Endothelial cell of umbilical vein (primary cell): Measurements from ENCODE around the gene AUH. TPM values are rescaled to one million over a fixed set of nuclear protein-coding genes. Genes with fewer than 3 reads are reported as not detected.

Experiments
- BruUV-seq: library from RNA; stranded (reverse); fragments of 400-500 nt; replicated peaks from 2 replicates; lab custom pipeline; 2021; lab: Mats Ljungman, UMichigan
- CTCF ChIA-PET: fragments of 300-600, 350-600 bp; sonication (Branson Sonifier 250); formaldehyde crosslinking; loops from one replicate; lab custom pipeline; 2021; ENCODE audit warnings: antibody characterized with exemption, inconsistent platforms; lab: Charles Lee
- POLR2A ChIA-PET: fragments of 300-600, 350-600 bp; sonication (Branson Sonifier 250); formaldehyde crosslinking; loops from one replicate; lab custom pipeline; 2021; ENCODE audit warnings: antibody characterized with exemption, inconsistent platforms; lab: Charles Lee
- DNase-seq: peaks from one replicate; pipeline ENCODE4 v3.0.0-alpha.2; 2011; ENCODE audit warnings: low read depth, low spot score
- FAIRE-seq: peaks from 2 replicates; lab custom pipeline; 2011; peaks lifted over from hg19 to GRCh38; lab: Jason Lieb, UNC
- H2AFZ ChIP-seq: 2 replicates; pipeline ENCODE4 v1.6.0; 2012; ENCODE audit warnings: low read depth, low read length, control low read depth, inconsistent platforms
- H3K27ac ChIP-seq: 2 replicates; pipeline ENCODE4 v1.5.1; 2011; ENCODE audit warnings: low read depth, mild to moderate bottlenecking, control low read depth, low read length, moderate library complexity; ENCODE audit not compliant: insufficient read depth
- H3K27me3 ChIP-seq, 2 experiments: 2 replicates each; pipeline versions ENCODE4 v1.6.0 to v1.6.1; 2011; ENCODE audit warnings: low read length in 2 of 2, mixed read lengths in 1 of 2; ENCODE audit not compliant: control insufficient read depth in 2 of 2, insufficient read depth in 2 of 2
- H3K36me3 ChIP-seq, 2 experiments: 2 replicates in 1 of 2; 3 replicates in 1 of 2; pipeline ENCODE4 v1.5.1; 2011; ENCODE audit warnings: low read length in 2 of 2, mild to moderate bottlenecking in 1 of 2, moderate library complexity in 1 of 2; ENCODE audit not compliant: control insufficient read depth in 2 of 2, insufficient read depth in 2 of 2; ENCODE audit errors: extremely low read depth in 1 of 2
- H3K4me1 ChIP-seq: 3 replicates; pipeline ENCODE4 v1.5.1; 2011; ENCODE audit warnings: mild to moderate bottlenecking, low read length; ENCODE audit not compliant: control insufficient read depth, insufficient read depth; ENCODE audit errors: extremely low read depth
- H3K4me2 ChIP-seq: 2 replicates; pipeline ENCODE4 v1.6.1; 2011; ENCODE audit warnings: low read length, control low read depth, mixed read lengths; ENCODE audit not compliant: insufficient read depth
- H3K4me3 ChIP-seq, 3 experiments: fragments of 200-600 bp in 1 of 3; sonication (generic), shearing (Covaris generic) in 1 of 3; replicated peaks in 1 of 3; 2 replicates each; pipeline ENCODE4 v1.5.1; 2011 to 2016; ENCODE audit warnings: control low read depth in 3 of 3, low read length in 3 of 3, mild to moderate bottlenecking in 2 of 3, inconsistent platforms in 1 of 3, low read depth in 1 of 3, moderate library complexity in 1 of 3; ENCODE audit not compliant: insufficient read depth in 1 of 3
- H3K79me2 ChIP-seq: 2 replicates; pipeline ENCODE4 v1.6.0; 2012; ENCODE audit warnings: low read length, inconsistent platforms; ENCODE audit not compliant: control insufficient read depth, insufficient read depth
- H3K9ac ChIP-seq: replicated peaks from 2 replicates; pipeline ENCODE3; 2011; ENCODE audit warnings: low read length, control low read depth; ENCODE audit not compliant: insufficient read depth; ENCODE audit errors: extremely low read depth
- H3K9me1 ChIP-seq: replicated peaks from 3 replicates; pipeline ENCODE4 v1.6.0; 2011; ENCODE audit warnings: mild to moderate bottlenecking, low read length; ENCODE audit not compliant: control insufficient read depth, insufficient read depth; ENCODE audit errors: extremely low read depth
- H3K9me3 ChIP-seq: replicated peaks from 2 replicates; pipeline ENCODE4 v1.5.1; 2012; ENCODE audit warnings: low read length, inconsistent platforms; ENCODE audit not compliant: control insufficient read depth, insufficient read depth
- H4K20me1 ChIP-seq: replicated peaks from 2 replicates; pipeline ENCODE3; 2011; ENCODE audit warnings: mild to moderate bottlenecking, low read length; ENCODE audit not compliant: control insufficient read depth, insufficient read depth; ENCODE audit errors: extremely low read depth
- CTCF ChIP-seq, 2 donors: IDR thresholded peaks; 1 replicate in 1 of 2; 2 replicates in 1 of 2; pipeline ENCODE4 v1.5.1; 2011; ENCODE audit warnings: low read length in 2 of 2, mild to moderate bottlenecking in 2 of 2, moderate library complexity in 2 of 2, control low read depth in 1 of 2, inconsistent platforms in 1 of 2, low read depth in 1 of 2; ENCODE audit not compliant: insufficient read depth in 1 of 2; ENCODE audit errors: extremely low read depth in 1 of 2
- EZH2 ChIP-seq: IDR thresholded peaks from 2 replicates; pipeline ENCODE4 v1.6.1; 2012; ENCODE audit warnings: borderline replicate concordance, low read depth, mild to moderate bottlenecking, moderate library complexity, low read length, inconsistent platforms; ENCODE audit not compliant: severe bottlenecking
- FOS ChIP-seq: IDR thresholded peaks from 2 replicates; pipeline ENCODE4 v1.6.1; 2011; ENCODE audit warnings: mild to moderate bottlenecking, low read length, moderate library complexity, borderline replicate concordance; ENCODE audit not compliant: insufficient read depth
- GATA2 ChIP-seq: IDR thresholded peaks from 2 replicates; pipeline ENCODE4 v1.7.0; 2011; ENCODE audit warnings: low read depth, mild to moderate bottlenecking, moderate library complexity, mixed read lengths, low read length; ENCODE audit not compliant: insufficient read length, insufficient read depth
- JUN ChIP-seq: IDR thresholded peaks from 2 replicates; pipeline ENCODE4 v1.6.1; 2011; ENCODE audit warnings: borderline replicate concordance, low read depth; ENCODE audit not compliant: insufficient read length, insufficient read depth
- MYC ChIP-seq: IDR thresholded peaks from one replicate; pipeline ENCODE4 v1.6.1; 2011; ENCODE audit warnings: mild to moderate bottlenecking, low read depth, low read length
- POLR2A ChIP-seq: IDR thresholded peaks from 2 replicates; pipeline ENCODE4 v1.6.1; 2012; ENCODE audit warnings: low read depth, mild to moderate bottlenecking, control low read depth, low read length
- POLR2AphosphoS5 ChIP-seq: IDR thresholded peaks from 2 replicates; pipeline ENCODE4 v1.6.1; 2012; ENCODE audit warnings: low read depth, mild to moderate bottlenecking, control low read depth, low read length, moderate library complexity; ENCODE audit not compliant: insufficient read depth
- dilution Hi-C: fragments of 300-500 bp; cut with MboI; formaldehyde crosslinking; loops from one replicate; pipeline ENCODE4 v1.15.0; 2019; ENCODE audit warnings: low sequenced_read_pairs; ENCODE audit not compliant: extremely low pct_ligation_motif_present
- intact Hi-C: fragments of 100-400 bp; cut with micrococcal nuclease; formaldehyde crosslinking; loops from one replicate; pipeline ENCODE4 v1.10.0; 2022
- polyA plus RNA-seq, 4 experiments: library from polyadenylated mRNA; depleted of rRNA in 3 of 4; stranded (reverse) in 3 of 4; unstranded in 1 of 4; fragments of >200 nt; gene quantifications; 2 replicates each; pipeline versions ENCODE4 v1.2.1 to v1.2.3, GENCODE V29; 2011 to 2012; ENCODE audit warnings: missing spikeins in 1 of 4
- total RNA-seq: library from RNA; stranded (reverse); gene quantifications from 2 replicates; pipeline ENCODE4 v1.2.3, GENCODE V29; 2021
- TF ChIP-seq, protein P1 (sequence below): IDR thresholded peaks from 2 replicates; pipeline ENCODE4 v1.6.1; 2011; ENCODE audit not compliant: insufficient read depth, insufficient read length

The AUH gene
- total and polyA plus RNA-seq, 2 donors (not counting 3 experiments of a cell fraction or from before 2014, with no cell fraction given), result 2.3 to 9.2 TPM

GRCh38 chr9:91258451-91258850, 103.3 kb downstream of the AUH start:
- Histone ChIP-seq H3K9me1 (no peaks in the 10 kb centered on the region), H3K79me2 (no peaks in the 10 kb centered on the region), H3K4me3 (no peak overlapping the region), H3K27ac (no peak overlapping the region), H3K36me3 (no peaks in the 10 kb centered on the region), H3K4me2 (no peak overlapping the region), H2AFZ (no peak overlapping the region), H3K4me1 (no peaks in the 10 kb centered on the region), H3K27me3 (no peaks in the 10 kb centered on the region), H3K9ac (no peak overlapping the region), H4K20me1 (no peaks in the 10 kb centered on the region), H3K9me3 (no peaks in the 10 kb centered on the region)
- dilution Hi-C loops, result no loop called here
- TF ChIP-seq CTCF (IDR thresholded peaks at IDR 0.05; ENCODE audit: extremely low read depth in 1 of 2, insufficient read depth in 1 of 2, low read depth in 1 of 2, low read length in 2 of 2) (no peak), MYC (no peak), GATA2 (no peak), POLR2A (no peak), EZH2 (no peak), FOS (no peak), POLR2AphosphoS5 (no peak), JUN (no peak)
- TF ChIP-seq, protein P1, sequence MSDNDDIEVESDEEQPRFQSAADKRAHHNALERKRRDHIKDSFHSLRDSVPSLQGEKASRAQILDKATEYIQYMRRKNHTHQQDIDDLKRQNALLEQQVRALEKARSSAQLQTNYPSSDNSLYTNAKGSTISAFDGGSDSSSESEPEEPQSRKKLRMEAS, result no peak
- DNase-seq (no peak), FAIRE-seq (no peak)
- ChIA-PET CTCF (no interaction called here), POLR2A (no interaction called here)
- no TSS peak for BruUV-seq
- intact Hi-C loops, result no loop called here
